Left renal cortex interstitium (tissue), 4 donors: ENCODE results near the gene PYGB. TPM values are rescaled to one million over a fixed set of nuclear protein-coding genes. Genes with fewer than 3 reads are reported as not detected.

Experiments used
- polyA plus RNA-seq, 4 donors: library from polyadenylated mRNA; unstranded; fragments of 120-200 nt; gene quantifications; one replicate each; pipeline ENCODE4 v1.2.1, GENCODE V29; 2013; ENCODE audit not compliant: insufficient read length in 4 of 4

PYGB gene
- polyA plus RNA-seq, 4 donors = 43.3 to 54.2 (median 49.5) TPM

Other genes starting within 250 kb of the PYGB start
- gene ACSS1, start 189.9 kb upstream of the PYGB start, polyA plus RNA-seq = 10 to 100 TPM; 29.8 to 35.0 (median 32.4) TPM
- gene VSX1, start 165.9 kb upstream of the PYGB start, polyA plus RNA-seq = not detected
- 10 to 100 TPM; 38.6 to 53.0 (median 46.4) TPM for gene ENTPD6, start 52.4 kb upstream of the PYGB start, polyA plus RNA-seq
- 10 to 100 TPM; 47.3 to 61.4 (median 54.6) TPM for gene ABHD12, start 142.8 kb downstream of the PYGB start, polyA plus RNA-seq
- 10 to 100 TPM; 17.5 to 24.4 (median 20.9) TPM for gene GINS1, start 159.6 kb downstream of the PYGB start, polyA plus RNA-seq